RWPE2 (cell line): ENCODE measurements around the gene STX18.

Source experiments
- ATAC-seq: fragments of 200-7000 bp; cut with Tn5 transposase; 3 replicates; pipeline ENCODE4 v1.9.1; 2021; ENCODE audit warnings: low read depth
- DNase-seq: peaks from one replicate; pipeline ENCODE4 v3.0.0-alpha.2; 2020; ENCODE audit warnings: low spot score
- H3K27ac ChIP-seq: fragments of 450-650 bp; 2 replicates; pipeline ENCODE4 v1.5.1; 2017; ENCODE audit warnings: mild to moderate bottlenecking; ENCODE audit not compliant: poor library complexity, severe bottlenecking
- H3K27me3 ChIP-seq: fragments of 250-450 bp; sonication (Bioruptor Pico); 2 replicates; pipeline ENCODE4 v1.5.1; 2021; ENCODE audit warnings: mild to moderate bottlenecking, moderate library complexity; ENCODE audit not compliant: insufficient read depth, poor library complexity, severe bottlenecking
- H3K36me3 ChIP-seq: fragments of 250-450 bp; sonication (Bioruptor Pico); 2 replicates; pipeline ENCODE4 v1.5.1; 2020; ENCODE audit warnings: low read depth, mild to moderate bottlenecking, moderate library complexity
- H3K4me1 ChIP-seq: fragments of 250-450 bp; sonication (Bioruptor Pico); 2 replicates; pipeline ENCODE4 v1.5.1; 2021; ENCODE audit warnings: mild to moderate bottlenecking, moderate library complexity; ENCODE audit not compliant: insufficient read depth, poor library complexity, severe bottlenecking
- H3K4me3 ChIP-seq: fragments of 250-450 bp; sonication (Bioruptor Pico); 2 replicates; pipeline ENCODE4 v1.5.1; 2021; ENCODE audit warnings: mild to moderate bottlenecking, moderate library complexity; ENCODE audit not compliant: severe bottlenecking
- H3K9me3 ChIP-seq: fragments of 250-450 bp; sonication (Bioruptor Pico); 2 replicates; pipeline ENCODE4 v1.5.1; 2021; ENCODE audit warnings: mild to moderate bottlenecking, moderate library complexity; ENCODE audit not compliant: severe bottlenecking
- CTCF ChIP-seq: fragments of 450-650 bp; IDR thresholded peaks from one replicate; pipeline ENCODE4 v1.5.1; 2017; ENCODE audit warnings: mild to moderate bottlenecking, moderate library complexity; ENCODE audit not compliant: poor library complexity, severe bottlenecking

The STX18 gene

GRCh38 chr4:4415806-4416805 is 125.7 kb downstream of the STX18 start:
- no peak for DNase-seq
- TF ChIP-seq CTCF: no peak
- Histone ChIP-seq H3K27ac (no peak overlapping the region), H3K9me3 (no peaks in the 10 kb centered on the region), H3K27me3 (no peaks in the 10 kb centered on the region), H3K36me3 (peaks cover 8% of the 10 kb centered on the region), H3K4me3 (no peak overlapping the region), H3K4me1 (no peaks in the 10 kb centered on the region)
- ATAC-seq: no peak

- Histone ChIP-seq H3K4me3 (no peak overlapping the region), H3K9me3 (no peaks in the 10 kb centered on the region), H3K4me1 (no peaks in the 10 kb centered on the region), H3K27ac (no peak overlapping the region), H3K27me3 (no peaks in the 10 kb centered on the region), H3K36me3 (peaks cover 8% of the 10 kb centered on the region)
- DNase-seq: no peak
- ATAC-seq: no peak
- TF ChIP-seq CTCF: no peak
Measured at GRCh38 chr4:4415107-4415805, 126.6 kb downstream of the STX18 start.

GRCh38 chr4:4413806-4414205 is 128.0 kb downstream of the STX18 start:
- no peak overlapping the region for H3K27ac ChIP-seq
- no peak for DNase-seq
- H3K4me3 ChIP-seq: no peak overlapping the region
- no peak for TF ChIP-seq CTCF
- no peaks in the 10 kb centered on the region for H3K9me3 ChIP-seq
- no peaks in the 10 kb centered on the region for H3K4me1 ChIP-seq
- ATAC-seq: no peak
- no peaks in the 10 kb centered on the region for H3K27me3 ChIP-seq
- H3K36me3 ChIP-seq: peaks cover 5% of the 10 kb centered on the region

GRCh38 chr4:4413373-4413725 is 128.5 kb downstream of the STX18 start:
- Histone ChIP-seq H3K9me3 (no peaks in the 10 kb centered on the region), H3K36me3 (peaks cover under 1% of the 10 kb centered on the region; the same call in 1 of the 2 replicates), H3K27me3 (no peaks in the 10 kb centered on the region), H3K27ac (no peak overlapping the region), H3K4me3 (no peak overlapping the region), H3K4me1 (peaks cover 2% of the 10 kb centered on the region)
- no peak for TF ChIP-seq CTCF
- ATAC-seq (no peak), DNase-seq (peak; percentile 28)
